GM18507 (cell line): ENCODE data around the gene DIAPH3.
A peak's percentile ranks its signal among the peaks of the same experiment; 100 is the strongest.

ENCODE experiments used
- DNase-seq: peaks from one replicate; pipeline ENCODE4 v3.0.0; 2011; ENCODE audit warnings: low read depth; ENCODE audit not compliant: insufficient read length; ENCODE audit errors: extremely low spot score
- FAIRE-seq: peaks from 2 replicates; lab custom pipeline; 2011; peaks lifted over from hg19 to GRCh38; lab: Jason Lieb, UNC

The DIAPH3 gene

GRCh38 chr13:59671881-59672280 is 491.8 kb downstream of the DIAPH3 start:
- DNase-seq: no peak
- FAIRE-seq: no peak

GRCh38 chr13:59666504-59666903 is 497.2 kb downstream of the DIAPH3 start:
- FAIRE-seq (peak; percentile 41), DNase-seq (no peak)

GRCh38 chr13:59665732-59666131 is 498.0 kb downstream of the DIAPH3 start:
- FAIRE-seq (no peak), DNase-seq (no peak)

GRCh38 chr13:59665184-59665583 is 498.5 kb downstream of the DIAPH3 start:
- DNase-seq: no peak
- FAIRE-seq: no peak

- FAIRE-seq (no peak), DNase-seq (no peak)
Measured at GRCh38 chr13:59664586-59664985, 499.1 kb downstream of the DIAPH3 start.

- DNase-seq (no peak), FAIRE-seq (no peak)
Measured at GRCh38 chr13:59663707-59664106, 500.0 kb downstream of the DIAPH3 start.

- FAIRE-seq: no peak
- no peak for DNase-seq
Measured at GRCh38 chr13:59660582-59660981, 503.1 kb downstream of the DIAPH3 start.

- FAIRE-seq (no peak), DNase-seq (no peak)
Measured at GRCh38 chr13:59659981-59660380, 503.7 kb downstream of the DIAPH3 start.

GRCh38 chr13:59658738-59659330 is 504.9 kb downstream of the DIAPH3 start:
- FAIRE-seq (no peak), DNase-seq (no peak)

- FAIRE-seq (no peak), DNase-seq (no peak)
Measured at GRCh38 chr13:59658027-59658737, 505.5 kb downstream of the DIAPH3 start.

GRCh38 chr13:59653916-59654315 is 509.8 kb downstream of the DIAPH3 start:
- FAIRE-seq (no peak), DNase-seq (no peak)

GRCh38 chr13:59651479-59651878 is 512.2 kb downstream of the DIAPH3 start:
- FAIRE-seq (no peak), DNase-seq (no peak)

- FAIRE-seq (no peak), DNase-seq (no peak)
Measured at GRCh38 chr13:59643906-59644626, 519.7 kb downstream of the DIAPH3 start.

GRCh38 chr13:59643364-59643841 is 520.3 kb downstream of the DIAPH3 start:
- DNase-seq (no peak), FAIRE-seq (no peak)

- DNase-seq (no peak), FAIRE-seq (no peak)
Measured at GRCh38 chr13:59641817-59642216, 521.9 kb downstream of the DIAPH3 start.

- DNase-seq (no peak), FAIRE-seq (no peak)
Measured at GRCh38 chr13:59641261-59641660, 522.5 kb downstream of the DIAPH3 start.

- no peak for DNase-seq
- no peak for FAIRE-seq
Measured at GRCh38 chr13:59638404-59638803, 525.3 kb downstream of the DIAPH3 start.

- no peak for FAIRE-seq
- no peak for DNase-seq
Measured at GRCh38 chr13:59635589-59635988, 528.1 kb downstream of the DIAPH3 start.

GRCh38 chr13:59633290-59633689 is 530.4 kb downstream of the DIAPH3 start:
- FAIRE-seq: no peak
- no peak for DNase-seq

GRCh38 chr13:59631271-59631670 is 532.5 kb downstream of the DIAPH3 start:
- FAIRE-seq: no peak

GRCh38 chr13:59625111-59625510 is 538.6 kb downstream of the DIAPH3 start:
- FAIRE-seq (no peak), DNase-seq (no peak)

More at GRCh38 chr13:59631271-59631670, 532.5 kb downstream of the DIAPH3 start:
- no peak for DNase-seq
